Left renal cortex interstitium (tissue), 4 donors: Measurements from ENCODE around the gene RABAC1. TPM values are rescaled to one million over a fixed set of nuclear protein-coding genes. Genes with fewer than 3 reads are reported as not detected.
"Not testable (repeated sequence)": the region's sequence is repeated elsewhere in the genome, so short reads cannot be mapped to it uniquely, and the experiment has no call there.

ENCODE experiments used
- DNase-seq, 4 donors: peaks; one replicate each; pipeline ENCODE4 v3.0.0-alpha.2; 2013; ENCODE audit warnings: low read depth in 4 of 4, low spot score in 2 of 4, missing footprints in 1 of 4
- polyA plus RNA-seq, 4 donors: library from polyadenylated mRNA; unstranded; fragments of 120-200 nt; gene quantifications; one replicate each; pipeline ENCODE4 v1.2.1, GENCODE V29; 2013; ENCODE audit not compliant: insufficient read length in 4 of 4

The RABAC1 gene
- polyA plus RNA-seq, 4 donors, result 54.0 to 120 (median 77.3) TPM

DNA sequence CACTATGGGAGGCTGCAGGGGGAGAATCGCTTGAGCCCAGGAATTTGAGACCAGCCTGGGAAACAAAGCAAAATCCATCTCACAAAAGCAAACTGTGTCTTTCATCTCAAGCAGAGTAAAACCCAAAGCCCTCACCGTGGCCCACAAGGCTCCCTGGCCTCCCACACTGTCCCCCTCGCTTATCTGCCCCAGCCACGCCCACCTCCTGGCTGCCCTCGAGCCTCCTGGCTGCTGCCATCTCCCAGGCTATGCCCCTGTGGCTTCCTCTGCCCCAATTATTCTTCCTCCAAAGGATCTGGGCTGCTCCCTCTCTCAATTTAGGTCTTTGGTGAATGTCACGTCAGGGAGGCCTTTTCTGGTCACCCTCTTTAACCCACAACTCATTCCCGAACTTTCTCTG is 3.6 kb downstream of the RABAC1 start:
- no peak for DNase-seq

- peak in 1 of 4 donors; percentile 66 for DNase-seq
Measured at GRCh38 chr19:41951686-41952172, 7.4 kb downstream of the RABAC1 start.

- no peak for DNase-seq
Measured at GRCh38 chr19:41947091-41947490, 12.0 kb downstream of the RABAC1 start.

GRCh38 chr19:41945135-41945766 is 13.9 kb downstream of the RABAC1 start:
- DNase-seq, result no peak

DNA sequence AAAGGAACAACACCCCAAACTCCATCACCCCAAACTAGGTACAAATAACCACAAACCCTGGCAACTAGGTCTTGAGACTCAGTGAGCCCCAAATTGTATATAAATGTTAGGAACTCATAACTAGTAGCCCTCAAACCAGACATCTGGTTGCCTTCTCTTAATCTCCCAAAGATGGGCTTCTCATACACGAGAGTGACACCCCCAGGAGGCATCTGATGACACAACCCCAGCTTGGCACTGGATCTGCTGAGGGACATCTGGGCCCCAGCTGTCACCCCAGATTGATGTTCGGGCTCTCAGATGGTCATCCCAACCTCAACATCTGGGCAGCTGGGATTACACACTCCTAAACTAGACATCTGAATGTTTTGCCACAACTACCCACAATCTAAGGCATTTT is 14.8 kb downstream of the RABAC1 start:
- DNase-seq, result no peak

GRCh38 chr19:41941410-41942202 is 17.5 kb downstream of the RABAC1 start:
- no peak for DNase-seq

DNA sequence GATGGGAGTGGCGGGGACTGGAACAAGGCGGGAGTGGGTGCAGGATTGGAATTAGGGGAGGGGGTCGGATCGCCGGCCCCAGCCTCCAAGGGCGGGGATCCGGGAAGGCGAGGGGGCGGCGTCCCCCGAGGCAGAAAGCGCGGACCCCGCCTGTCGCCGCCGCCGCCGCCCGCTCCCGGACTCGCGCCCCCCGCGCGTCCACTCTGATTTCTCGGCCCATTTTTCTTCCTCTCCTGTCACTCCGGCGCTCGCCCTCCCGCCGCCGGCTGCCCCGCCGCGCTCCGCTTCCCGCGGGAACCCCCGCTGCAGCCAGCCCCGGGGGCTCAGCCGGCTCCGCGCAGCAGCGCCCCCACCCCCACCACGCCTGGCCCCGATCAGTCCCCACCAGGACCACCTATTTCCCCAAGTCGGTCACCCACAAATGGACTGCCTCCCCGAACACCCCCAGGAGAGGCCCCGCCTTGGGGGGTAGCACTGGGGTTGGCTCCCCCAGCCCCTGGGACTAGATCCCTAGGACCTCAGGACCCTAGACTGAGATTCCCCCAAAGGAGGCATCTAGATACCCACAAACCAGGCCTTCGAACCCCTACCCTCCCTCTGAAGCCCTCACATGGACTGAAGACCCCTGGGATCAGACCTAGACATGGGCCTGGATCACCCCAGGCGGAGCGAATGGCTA is 18.3 kb downstream of the RABAC1 start:
- no peak for DNase-seq

- no peak for DNase-seq
Measured at GRCh38 chr19:41939861-41940730, 19.0 kb downstream of the RABAC1 start.

DNA sequence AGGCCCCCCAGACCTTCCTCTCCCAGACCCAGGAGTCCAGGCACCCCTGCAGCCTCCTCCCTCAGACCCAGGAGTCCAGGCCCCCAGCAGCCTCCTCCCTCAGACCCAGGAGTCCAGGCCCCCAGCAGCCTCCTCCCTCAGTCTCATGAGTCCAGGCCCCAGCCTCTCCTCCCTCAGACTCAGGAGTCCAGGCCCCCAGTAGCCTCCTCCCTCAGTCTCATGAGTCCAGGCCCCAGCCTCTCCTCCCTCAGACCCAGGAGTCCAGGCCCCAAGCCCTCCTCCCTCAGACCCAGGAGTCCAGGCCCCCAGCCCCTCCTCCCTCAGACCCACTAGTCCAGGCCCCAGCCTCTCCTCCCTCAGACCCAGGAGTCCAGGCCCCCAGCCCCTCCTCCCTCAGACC is 19.9 kb downstream of the RABAC1 start:
- DNase-seq, result not testable (repeated sequence)

- DNase-seq, result no peak
Measured at GRCh38 chr19:41937525-41938468, 21.3 kb downstream of the RABAC1 start.

DNA sequence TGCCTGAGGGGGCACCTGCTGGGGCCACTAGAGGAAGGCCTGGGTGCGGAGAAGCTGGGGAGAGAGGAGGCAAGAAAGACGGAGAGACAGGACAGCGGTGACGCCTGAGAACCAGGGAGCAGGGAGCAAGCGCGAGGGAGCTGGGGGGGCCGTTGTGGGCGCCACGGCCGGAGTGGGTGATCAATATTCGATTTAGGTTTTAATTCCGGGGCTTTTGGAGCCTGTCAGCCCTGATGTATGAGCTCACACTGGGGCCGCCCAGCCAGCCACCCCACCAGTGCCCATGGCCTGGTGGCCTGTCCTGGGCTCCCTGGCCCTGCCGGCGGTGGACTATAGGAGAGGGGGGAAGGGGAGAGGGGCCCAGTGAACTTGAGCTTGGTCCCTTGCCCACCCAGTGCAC is 22.2 kb downstream of the RABAC1 start:
- no peak for DNase-seq

DNA sequence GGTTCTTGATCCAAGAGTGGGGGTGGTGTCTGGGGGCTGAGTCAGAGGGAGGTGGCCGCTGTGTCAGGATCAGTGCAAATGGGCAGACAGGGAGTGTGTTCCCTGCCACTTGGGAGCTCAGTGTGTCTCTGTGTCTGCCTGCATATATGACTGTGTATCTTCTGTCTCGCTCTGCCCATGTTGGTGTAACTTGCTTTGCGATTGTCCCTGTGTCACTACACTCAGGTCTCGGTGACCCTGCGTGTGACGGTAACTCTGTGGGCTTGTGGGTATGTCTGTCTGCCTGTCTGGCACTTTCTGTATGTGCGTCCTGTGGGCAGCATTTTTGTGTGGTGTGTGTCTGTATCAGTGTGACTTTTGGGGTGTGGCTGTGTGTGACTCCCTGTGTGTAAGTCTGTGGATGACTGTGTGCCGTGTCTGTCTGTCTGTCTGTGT is 22.7 kb downstream of the RABAC1 start:
- DNase-seq, result no peak

- DNase-seq, result no peak
Measured at GRCh38 chr19:41935760-41936415, 23.2 kb downstream of the RABAC1 start.

DNA sequence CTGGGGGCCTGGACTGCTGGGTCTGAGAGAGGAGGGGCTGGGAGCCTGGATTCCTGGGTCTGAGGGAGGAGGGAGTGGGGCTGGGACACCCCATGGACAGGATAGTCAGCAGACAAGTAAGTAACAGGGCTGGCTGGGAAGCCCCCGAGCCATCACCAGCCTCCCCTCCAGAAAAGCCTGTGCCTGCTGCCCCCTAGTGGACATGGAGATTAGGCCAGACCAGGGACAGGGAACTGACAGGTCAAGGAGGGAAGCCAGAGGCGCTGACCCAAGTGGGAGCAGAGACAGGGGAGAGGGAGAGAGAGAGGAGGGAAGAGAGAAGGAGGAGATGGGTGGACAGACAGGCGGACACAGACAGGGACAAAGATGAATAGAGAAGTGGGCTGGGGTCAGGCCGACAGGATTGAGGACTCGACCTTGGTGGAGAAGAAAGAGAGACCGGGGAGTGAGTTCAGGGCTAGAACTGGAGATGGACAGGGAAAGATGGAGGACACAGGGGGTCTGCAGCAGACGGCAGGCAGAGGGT is 24.2 kb downstream of the RABAC1 start:
- peak in 1 of 4 donors; percentile 47 for DNase-seq

DNA sequence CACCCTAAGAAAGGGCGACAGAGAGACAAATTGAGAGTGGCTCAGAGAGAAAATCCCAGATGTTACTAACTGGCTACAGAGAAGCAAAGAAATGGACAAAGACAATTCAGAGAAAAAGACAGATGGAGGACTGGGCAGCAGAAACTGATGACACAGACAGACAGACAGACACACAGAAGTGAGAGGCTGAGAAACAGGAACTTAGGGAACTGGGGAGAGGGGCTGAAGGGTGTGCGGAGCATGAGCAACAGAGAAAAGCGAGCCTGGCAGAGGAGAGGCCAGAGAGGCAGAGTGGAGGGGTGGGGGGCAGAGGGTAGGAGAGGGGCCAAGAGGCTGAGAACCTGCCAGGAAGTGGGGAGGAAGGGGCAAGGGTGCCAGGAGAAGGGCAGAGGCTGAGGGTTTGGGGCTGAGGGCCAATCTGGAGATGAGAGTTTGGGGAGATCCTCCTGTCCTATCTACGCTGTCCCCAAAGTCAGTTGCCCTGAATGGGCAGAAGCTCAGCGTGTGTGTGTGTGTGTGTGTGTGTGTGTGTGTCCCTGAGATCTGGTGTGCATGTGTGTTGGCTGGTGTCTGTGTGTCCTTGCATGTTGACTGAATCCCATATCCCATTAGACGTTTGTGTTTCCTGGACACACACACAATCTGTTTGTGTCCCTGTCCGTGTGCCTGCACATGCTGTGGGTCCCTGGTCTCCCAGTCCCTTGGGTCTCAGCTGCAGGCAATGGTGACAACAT is 25.3 kb downstream of the RABAC1 start:
- no peak for DNase-seq

DNA sequence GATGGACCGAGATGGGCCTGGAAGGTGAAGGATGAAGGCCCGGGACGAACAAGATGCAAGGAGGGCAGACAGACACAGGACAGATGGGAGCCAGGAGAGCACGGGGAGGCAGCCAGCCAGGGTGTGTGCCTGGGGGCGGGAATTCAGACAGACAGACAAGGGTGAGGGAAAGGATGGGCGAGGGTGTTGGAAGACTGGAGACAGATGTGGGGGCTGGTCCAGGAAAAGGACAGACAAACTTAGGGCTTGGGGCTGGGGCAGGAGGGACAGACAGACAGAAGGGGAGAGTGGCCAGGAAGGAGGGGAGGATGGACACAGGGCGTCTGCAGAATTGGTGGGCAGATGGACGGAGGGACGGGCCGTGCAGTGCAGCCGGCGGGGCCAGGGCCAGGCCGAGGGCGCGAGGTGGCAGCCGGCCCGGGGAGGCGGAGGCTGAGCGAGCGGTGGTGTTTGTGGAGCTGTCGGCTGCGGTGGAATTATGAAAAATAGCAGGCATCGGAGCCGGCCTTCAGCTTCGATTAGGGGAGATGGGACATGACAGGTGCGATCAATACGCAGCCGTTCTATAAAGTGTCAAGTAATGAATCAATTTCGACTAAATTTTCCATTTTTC is 26.3 kb downstream of the RABAC1 start:
- DNase-seq, result no peak

DNA sequence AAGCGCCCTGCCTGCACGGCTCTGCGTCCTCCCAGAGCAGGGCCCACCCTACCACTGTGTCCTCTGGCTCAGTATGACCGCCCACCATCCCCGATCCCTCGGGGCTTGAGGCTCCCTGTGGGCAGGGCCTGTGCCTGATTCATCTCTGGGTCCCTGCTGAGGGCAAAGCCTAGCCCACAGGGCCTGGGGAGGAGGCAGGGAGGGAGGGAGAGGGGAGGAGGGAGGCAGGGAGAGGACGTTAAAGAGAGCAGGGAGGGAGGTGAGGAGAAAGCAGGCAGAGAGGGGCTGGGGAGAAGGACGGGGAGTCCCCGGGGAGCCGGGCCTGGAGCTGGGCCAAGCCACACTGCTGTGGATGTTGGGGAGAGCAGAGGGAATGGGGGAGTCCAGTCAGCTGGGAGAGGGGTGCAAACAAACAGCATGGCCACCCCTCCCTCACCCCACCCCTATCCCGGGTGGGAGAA is 26.8 kb downstream of the RABAC1 start:
- DNase-seq, result no peak
